HuH-7.5 (cell line): ENCODE data around the gene ETFBKMT.

Experiments used
- DNase-seq: peaks from one replicate; pipeline ENCODE4 v3.0.0; 2011; ENCODE audit warnings: low spot score

The ETFBKMT gene, protein sequence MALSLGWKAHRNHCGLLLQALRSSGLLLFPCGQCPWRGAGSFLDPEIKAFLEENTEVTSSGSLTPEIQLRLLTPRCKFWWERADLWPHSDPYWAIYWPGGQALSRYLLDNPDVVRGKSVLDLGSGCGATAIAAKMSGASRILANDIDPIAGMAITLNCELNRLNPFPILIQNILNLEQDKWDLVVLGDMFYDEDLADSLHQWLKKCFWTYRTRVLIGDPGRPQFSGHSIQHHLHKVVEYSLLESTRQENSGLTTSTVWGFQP

DNA sequence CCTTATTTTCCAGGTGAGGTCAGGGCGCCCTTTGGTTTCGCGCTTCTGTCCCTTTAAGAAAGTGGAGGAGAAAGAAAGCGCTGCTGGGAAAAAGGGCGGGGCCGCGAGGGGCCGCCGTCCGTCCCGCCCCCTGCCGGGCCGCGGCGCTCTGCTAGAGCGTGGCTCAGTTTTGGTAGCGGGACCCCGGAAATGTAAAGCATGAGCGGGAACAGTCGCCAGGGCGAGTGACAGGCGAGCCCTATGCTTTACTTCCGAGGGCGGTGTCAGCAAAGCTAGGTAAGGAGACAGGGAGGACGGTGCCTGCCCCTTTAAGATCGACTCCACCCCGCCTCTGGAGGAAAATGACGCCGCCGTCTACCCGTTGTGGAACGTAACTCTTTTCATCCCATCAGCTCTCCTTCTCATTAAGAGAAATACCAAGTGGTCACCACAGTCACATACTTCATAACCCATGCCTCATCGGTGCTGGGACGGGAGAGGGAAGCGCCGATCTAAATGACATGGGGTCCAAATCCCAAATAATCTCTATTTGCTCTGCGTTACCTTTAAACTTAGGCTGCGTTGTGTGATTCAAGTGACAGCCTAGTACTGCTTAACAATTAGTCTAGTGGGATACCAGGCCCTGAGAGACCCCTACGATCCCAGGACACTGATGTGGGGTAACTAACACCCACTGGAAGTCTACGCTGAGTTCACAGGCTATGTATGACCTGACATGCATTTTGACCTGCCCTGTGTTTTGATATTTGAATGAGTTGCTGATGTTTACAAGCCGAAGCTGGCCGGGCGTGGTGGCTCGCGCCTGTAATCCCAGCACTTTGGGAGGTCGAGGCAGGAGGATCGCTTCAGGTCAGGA is at the start of gene ETFBKMT:
Gene ETFBKMT, plus strand, starts transcription at position 602 of the 856 bp plus-strand sequence. CDS start 2,266 bp downstream, outside the sequence.
- peak; percentile 61 for DNase-seq

DNA sequence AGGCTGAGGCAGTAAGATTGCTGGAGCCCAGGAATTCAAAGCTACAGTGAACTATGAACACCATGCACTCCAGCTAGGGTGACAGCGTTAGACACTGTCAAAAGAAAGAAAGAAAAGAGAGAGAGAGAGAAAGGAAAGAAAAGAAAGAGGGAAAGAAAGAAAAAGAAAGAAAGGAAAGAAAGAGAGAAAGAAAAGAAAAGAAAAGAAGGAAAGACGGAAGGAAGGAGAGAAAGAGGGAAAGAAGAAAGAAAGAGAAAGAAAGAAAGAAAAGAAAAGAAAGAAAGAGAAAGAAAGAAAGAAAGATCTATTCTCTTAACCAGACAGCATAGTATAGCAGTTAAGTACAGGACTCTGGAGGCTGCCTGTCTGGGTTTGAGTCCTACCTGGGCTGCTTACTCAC is 46.7 kb upstream of the ETFBKMT start:
- no peak for DNase-seq

DNA sequence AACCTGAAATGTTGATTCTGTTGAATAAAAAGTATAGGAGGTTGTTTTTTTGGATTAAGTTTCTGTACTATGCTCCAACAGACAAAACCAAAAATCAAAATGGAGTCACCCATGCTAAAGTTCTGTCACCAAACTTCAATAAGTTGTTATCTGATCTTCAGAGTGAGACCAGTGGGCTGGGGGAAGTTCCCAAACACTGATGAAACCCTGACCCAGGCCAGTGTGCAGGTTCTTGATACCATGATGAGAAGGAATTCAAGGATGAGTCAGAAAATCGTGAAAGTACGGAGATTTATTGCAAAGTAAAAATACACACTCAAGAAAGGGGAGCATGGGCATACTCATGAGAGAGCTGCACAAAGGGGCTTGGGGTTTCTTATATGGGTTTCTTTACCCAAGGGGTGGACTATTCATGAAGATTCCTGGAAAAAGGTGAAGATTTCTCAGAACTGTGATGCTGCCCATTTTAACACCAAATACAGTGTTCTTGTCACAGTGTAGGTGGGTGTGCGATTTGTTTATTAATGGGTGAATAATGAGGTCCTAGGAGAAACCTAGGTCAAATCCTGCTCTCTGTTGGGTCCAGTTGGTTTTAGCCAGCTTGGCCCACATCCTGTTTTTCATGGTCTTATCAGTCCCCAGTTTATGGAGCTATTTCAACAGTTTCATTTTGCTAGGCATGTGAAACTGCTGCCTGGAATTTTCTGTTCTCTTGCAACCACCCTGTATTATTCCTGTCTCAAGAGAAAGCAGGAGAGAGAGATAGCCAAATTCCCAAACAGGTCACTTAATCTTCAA is 41.1 kb upstream of the ETFBKMT start:
- DNase-seq = no peak

DNA sequence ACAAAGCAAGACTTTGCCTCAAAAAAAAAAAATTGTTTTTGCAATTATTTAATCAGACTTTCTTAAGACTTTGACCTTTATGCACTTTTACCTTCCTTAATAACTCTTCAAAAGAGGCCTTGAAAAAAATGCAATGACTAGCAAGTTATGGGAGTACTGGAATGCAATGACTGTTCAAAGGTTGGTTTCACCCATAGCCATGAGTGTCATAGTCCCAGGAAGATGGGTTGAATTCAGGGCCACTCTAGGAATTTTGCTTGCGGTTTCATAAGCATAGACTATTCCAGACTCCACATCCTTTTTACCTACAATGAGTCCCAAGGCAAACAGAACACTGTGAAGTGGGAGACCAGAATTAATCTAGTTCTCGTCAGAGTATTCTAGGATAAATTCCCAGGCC is 39.2 kb upstream of the ETFBKMT start:
- DNase-seq = peak; percentile 67

DNA sequence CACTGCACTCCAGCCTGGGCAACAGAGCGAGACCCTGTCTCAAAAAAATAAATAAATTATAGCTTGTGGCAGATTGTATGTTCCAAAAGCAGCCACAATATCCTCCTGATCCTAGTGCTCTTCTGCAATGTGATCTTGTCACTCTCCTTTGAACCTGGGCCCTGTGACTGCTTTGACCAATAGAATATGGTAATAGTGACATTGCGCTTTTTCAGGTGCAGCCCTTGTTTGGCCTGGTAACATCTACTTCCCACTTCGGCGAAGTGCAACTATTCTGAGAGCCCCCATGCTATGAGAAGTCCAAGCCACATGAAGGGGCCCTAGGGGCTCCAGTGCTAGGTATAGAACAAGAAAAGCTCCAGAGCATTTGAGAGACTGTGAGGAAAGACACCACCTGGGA is 37.5 kb upstream of the ETFBKMT start:
- DNase-seq = no peak

DNA sequence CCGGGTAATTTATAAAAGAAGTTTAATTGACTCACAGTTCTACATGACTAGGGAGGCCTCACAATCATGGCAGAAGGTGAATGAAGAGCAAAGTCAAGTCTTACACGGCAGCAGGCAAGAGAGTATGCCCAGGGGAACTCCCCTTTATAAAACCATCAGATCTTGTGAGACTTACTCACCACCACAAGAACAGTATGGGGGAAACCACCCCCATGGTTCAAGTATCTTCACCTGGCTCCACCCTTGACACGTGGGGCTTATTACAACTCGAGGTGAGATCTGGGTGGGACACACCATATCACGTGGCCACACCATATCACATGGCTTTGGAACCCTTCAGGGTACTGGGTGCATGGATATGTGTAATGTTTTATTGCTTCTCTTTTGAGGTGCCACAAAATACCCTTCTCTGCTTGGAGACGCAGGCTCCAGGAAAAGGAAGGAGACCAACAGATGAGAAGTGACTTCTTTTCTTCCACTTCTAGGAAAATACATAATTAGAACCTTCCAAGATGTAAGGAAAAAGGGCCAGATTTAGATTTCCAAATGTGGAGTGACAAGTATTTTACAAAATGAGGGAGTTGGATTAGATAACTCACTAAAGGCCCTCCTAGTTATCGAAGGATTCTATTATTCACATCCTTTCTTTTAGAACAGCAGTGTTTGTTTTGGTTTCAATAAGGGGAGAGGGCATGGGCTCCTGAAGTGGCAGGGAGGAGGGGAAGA is 33.1 kb upstream of the ETFBKMT start:
- no peak for DNase-seq

DNA sequence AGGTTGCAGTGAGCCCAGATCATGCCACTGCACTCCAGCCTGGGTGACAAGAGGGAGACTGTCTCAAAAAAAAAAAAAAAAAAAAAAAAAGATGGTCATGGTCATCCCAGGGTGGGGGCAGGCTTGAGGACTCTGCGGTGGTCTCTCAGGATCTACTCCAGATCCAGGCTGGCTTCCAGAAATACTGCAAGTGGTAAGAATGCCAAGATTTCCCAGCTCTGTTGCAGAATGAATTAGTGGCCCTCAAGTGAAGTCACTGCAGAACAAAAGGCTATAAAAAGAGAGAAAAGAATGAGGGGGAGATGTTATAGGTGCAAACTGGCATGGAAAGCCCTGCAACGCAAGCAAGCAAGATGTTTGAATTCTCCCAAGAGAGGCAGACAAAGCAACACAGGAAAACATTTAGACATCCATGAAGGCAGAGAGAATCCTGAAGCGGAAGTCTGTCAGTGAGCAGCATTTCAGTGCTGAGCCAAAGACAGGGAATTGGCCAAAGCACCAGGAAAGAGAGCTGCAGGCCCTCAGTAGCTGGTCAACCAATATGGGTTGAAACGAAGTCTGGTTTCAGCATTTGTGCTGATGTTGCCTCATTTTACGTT is 31.9 kb upstream of the ETFBKMT start:
- no peak for DNase-seq

DNA sequence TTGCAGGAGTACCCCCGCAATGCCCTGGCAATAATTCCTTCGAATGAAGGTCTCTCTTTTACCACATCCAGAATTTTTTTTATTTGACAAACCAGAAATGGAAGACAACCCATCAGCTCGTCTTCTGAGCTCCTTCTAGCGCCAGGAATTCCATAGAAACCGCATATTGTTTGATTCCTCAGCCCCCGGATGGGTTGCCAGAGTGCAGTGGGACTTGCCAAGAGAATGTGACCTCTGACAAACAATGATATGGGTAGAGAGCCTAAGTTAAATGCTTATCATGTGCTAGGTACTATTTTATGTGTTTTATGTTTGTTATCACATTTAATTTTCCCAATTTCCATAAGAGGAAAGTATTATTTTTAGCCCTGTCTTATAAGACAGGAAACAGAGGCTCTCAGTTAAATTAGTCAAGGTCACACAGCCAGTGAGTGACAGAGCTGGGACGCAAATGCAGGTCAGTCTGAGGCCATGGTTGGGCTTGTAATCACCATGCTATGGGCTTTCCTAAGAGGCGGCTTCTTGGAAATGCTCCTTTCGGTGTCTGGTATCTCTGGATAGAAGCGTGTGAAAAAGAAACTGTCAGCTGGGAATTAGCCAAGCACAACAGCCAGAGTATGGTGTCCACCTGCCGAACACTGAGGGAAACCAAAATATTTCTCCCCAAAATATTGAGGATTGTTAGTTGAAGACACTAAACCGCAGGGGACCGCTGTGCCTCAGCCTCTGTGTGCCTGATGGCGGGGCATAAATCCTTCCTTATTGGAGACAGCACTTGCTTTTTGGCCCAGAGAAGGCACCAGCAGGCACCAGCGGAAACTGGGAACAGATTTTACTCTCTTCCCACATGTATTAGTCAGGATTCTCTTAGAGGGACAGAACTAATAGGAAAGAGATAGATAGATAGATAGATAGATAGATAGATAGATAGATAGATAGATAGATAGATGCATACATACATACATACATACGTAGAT is 29.4 kb upstream of the ETFBKMT start:
- no peak for DNase-seq

DNA sequence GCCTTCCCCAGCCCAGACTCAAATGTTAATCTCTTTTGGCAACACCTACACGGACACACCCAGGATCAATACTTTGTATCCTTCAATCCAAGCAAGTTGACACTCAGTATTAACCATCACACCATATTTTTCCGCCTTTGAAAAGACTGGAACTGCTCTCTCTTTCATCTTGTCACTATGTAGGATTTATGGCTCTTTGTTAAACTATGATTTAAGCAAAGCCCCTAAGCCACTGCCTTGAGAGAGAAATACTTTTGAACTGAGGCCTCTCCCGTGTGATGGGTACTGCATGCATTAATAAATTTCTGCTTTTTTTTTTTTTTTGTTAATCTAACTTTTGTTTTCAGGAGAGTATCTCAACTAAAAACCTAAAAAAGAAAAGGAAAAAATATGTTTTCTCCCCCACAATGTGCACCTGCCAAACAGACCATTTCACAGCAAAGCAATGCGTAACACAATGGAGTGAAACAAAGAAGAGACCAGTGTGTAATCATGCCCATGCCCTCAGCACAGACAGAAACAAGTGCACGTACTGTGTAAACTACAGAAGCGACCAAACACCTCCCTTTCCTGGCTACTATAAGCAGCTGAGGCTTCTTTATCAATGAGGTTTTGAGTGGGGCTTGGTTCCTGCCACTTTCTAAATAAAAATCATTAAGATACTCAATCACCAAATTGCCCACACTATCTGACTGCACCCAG is 28.3 kb upstream of the ETFBKMT start:
- no peak for DNase-seq

DNA sequence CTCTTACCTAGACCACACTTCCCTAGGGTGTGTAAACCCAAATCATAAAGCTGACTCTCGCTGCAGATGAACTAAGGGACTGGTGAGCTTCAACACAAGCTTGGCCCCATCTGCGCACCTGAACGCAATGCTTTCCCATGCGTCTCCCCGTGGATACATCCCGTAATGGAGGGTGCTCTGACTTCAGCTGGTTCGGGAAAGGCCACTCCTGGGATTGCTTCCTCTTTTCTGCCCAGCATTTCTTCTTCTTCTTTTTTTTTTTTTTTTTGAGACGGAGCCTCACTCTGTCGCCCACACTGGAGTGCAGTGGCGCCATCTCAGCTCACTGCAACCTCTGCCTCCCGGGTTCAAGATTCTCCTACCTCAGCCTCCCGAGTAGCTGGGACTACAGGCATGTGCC is 27.7 kb upstream of the ETFBKMT start:
- no peak for DNase-seq

DNA sequence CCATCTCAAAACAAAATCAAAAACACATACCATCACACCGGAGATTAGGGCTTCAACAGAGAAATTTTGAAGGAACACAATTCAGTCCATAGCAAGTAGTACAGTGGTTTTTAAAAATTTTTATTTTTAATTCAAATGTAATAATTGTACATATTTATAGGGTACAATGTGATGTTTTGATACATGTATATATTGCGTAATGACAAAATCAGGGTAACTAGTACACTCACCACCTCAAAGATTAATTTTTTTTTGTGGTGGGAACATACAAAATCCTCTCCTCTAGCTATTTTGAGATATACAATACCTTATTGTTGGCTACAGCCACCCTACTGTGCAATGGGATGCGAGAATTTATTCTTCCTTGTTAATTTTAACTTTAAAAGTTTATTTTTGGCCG is 26.0 kb upstream of the ETFBKMT start:
- no peak for DNase-seq

DNA sequence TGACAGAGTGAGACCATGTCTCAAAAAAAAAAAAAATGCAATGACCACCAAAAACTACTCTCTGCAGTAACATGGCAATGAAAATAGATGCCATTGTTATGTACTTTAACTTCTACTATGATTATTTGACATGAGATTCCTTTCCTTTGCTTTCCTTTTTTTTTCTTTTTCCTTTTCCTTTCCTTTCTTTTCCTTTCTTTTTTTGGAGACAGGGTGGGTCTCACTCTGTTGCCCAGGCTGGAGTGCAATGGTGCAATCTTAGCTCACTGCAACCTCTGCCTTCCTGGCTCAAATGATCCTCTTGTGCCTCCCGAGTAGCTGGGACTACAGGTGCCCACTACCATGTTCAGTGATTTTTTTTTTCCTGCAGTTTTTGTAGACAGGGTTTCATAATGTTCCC is 24.9 kb upstream of the ETFBKMT start:
- DNase-seq = no peak

DNA sequence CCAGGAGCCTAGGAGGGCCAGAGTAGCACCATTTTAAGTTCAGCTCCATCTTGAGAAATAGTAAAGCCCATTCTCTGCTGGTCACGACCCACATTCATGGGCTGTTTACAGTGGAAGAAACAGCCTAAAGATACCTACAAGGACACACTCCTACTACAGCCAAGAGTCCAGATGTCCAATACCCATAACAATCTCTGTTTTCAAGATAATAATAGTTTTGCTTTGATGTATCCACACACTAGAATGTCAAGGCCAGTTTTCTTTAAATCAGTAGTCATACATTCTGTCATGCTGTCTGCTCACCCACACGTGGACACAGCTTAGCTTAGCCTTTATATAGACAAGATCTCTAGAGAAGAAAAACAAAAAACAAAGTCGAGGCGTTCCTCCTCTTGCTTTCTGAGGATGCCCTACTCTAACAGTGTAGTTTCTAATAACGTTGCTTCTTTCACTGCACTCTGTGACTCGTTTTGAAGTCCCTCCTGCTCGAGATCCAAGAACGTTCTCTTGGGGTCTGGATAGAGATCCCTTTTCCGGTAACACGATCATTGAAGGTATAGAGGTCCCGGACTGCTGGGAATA is 17.9 kb upstream of the ETFBKMT start:
- no peak for DNase-seq

DNA sequence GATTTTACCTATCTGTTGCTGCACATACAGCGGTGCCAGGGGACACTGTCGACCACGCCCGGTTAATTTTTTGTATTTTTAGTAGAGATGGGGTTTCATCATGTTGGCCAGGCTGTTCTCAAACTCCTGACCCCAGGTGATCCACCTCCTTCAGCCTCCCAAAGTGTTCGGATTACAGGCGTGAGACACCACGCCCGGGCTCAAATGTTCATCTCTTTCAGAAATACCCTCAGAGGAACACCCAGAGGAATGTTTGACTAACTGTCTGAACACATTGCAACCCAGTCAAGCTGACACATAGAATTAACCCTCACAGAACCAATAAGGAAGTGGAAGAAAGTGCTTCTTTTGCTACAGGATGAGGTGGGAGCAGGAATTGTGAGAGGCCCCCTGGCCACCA is 15.0 kb upstream of the ETFBKMT start:
- no peak for DNase-seq

DNA sequence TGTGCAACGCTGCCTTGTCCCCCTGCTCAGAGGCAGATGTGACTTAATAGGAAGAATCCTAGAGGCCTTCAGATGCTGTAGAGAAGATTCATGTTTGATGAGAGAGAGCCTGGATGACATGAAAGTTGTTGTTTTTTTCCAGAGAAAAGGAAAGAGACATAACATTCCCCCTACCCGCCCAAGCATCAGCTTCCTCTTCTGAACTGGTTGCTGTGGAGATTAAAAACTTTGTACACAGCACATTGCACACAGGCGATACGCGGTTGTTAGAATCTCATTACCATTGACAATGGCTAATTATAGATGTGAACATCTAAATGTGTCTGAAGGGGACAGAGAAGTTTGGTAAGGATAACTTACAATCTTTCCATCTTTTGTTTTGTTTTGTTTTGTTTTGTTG is 13.6 kb upstream of the ETFBKMT start:
- no peak for DNase-seq

DNA sequence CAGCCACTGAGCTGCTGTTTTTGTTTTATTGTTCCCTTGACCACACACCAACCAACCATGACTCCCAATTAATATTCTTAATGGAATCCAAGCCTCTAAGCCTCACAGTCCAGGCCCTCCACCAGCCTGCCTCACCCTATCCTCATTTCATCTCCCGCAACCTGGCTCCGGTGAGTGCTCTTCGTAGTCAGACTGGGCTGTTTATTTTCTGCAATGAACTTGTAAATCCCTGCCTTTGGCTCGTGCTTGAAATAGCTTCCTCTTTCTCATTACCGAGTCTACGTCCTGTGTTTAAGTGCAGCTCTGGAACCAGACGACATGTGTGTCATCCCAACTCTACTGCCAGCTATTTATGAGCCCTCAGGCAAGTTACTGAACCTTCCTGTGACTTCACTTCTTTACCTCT is 12.4 kb upstream of the ETFBKMT start:
- DNase-seq = no peak

DNA sequence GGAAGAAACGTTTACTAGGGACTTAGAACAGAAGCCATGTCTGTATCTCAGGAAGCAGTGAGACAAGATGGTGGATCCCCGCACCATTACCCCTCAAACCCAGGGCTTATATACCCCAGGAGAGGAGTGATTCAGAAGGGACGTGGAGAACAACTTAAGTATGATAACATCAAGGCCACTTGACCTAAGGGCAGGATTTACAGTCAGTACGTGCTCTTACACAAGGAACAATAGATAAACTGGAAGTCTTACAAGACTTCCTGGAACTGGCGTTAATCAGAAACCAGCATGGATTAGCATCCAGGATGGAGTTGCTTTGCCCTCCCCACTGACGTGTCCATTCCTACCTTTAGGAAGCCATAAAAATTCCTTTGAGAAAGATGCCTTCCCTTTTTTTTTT is 8.6 kb upstream of the ETFBKMT start:
- DNase-seq = no peak

DNA sequence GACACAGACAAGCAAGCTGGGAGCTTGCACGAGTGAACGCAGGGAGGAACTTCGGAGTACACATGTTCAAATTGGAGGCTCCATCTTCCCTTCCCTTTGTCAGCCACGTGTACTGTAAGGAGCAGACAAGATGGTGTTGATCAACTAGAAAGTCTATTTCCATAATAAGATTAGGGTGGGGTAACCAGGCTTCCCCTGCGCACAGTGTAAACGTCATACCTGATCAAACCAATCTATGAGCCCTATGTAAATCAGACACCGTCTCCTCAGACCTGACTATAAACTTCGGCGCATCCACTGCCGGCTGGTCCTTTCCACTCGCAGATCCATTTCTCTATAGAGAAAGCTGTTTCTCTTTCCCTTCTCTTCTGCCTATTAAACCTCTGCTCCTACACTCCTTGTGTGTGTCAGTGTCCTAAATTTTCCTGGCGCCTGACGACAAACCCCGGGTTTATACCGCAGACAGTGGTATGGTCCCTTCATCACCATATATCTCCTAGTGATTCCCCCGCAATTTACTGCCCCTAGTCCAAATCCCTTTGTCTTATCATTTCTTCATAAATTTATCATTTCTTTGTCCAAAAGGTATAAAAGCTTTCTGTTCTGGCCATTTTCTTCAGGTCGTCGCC is 7.5 kb upstream of the ETFBKMT start:
- DNase-seq = no peak

DNA sequence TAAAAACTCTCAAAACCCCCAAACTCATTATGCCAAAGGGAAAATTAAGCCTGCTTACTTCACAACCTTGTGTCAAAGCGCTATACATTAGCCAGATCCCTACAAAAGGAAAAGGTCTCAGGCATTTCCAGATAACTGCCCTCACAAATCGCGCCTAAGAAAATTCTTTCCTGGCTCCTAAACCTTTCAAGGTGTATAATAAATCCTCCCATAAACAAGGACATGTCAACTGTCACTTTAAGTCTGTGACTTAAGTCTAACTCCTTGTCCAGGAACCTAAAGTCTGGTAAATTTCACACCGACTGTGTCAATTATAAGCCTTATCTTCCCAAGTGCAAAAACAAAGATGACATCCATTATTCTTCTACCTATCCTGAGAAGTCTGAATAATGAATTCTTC is 4.3 kb upstream of the ETFBKMT start:
- DNase-seq = no peak
